Endothelial cell of umbilical vein (primary cell): ENCODE results near the gene NSD2.

Experiments used
- EZH2 ChIP-seq: IDR thresholded peaks from 2 replicates; pipeline ENCODE4 v1.6.1; 2012; ENCODE audit warnings: borderline replicate concordance, low read depth, mild to moderate bottlenecking, moderate library complexity, low read length, inconsistent platforms; ENCODE audit not compliant: severe bottlenecking
- FOS ChIP-seq: IDR thresholded peaks from 2 replicates; pipeline ENCODE4 v1.6.1; 2011; ENCODE audit warnings: mild to moderate bottlenecking, low read length, moderate library complexity, borderline replicate concordance; ENCODE audit not compliant: insufficient read depth
- JUN ChIP-seq: IDR thresholded peaks from 2 replicates; pipeline ENCODE4 v1.6.1; 2011; ENCODE audit warnings: borderline replicate concordance, low read depth; ENCODE audit not compliant: insufficient read length, insufficient read depth
- POLR2A ChIP-seq: IDR thresholded peaks from 2 replicates; pipeline ENCODE4 v1.6.1; 2012; ENCODE audit warnings: low read depth, mild to moderate bottlenecking, control low read depth, low read length
- POLR2AphosphoS5 ChIP-seq: IDR thresholded peaks from 2 replicates; pipeline ENCODE4 v1.6.1; 2012; ENCODE audit warnings: low read depth, mild to moderate bottlenecking, control low read depth, low read length, moderate library complexity; ENCODE audit not compliant: insufficient read depth
- TF ChIP-seq, protein P1 (sequence below), 2 donors: IDR thresholded peaks; 1 replicate in 1 of 2; 2 replicates in 1 of 2; pipeline ENCODE4 v1.5.1; 2011; ENCODE audit warnings: low read length in 2 of 2, mild to moderate bottlenecking in 2 of 2, moderate library complexity in 2 of 2, control low read depth in 1 of 2, inconsistent platforms in 1 of 2, low read depth in 1 of 2; ENCODE audit not compliant: insufficient read depth in 1 of 2; ENCODE audit errors: extremely low read depth in 1 of 2
- TF ChIP-seq, protein P2 (sequence below): IDR thresholded peaks from 2 replicates; pipeline ENCODE4 v1.6.1; 2011; ENCODE audit not compliant: insufficient read depth, insufficient read length

DNA sequence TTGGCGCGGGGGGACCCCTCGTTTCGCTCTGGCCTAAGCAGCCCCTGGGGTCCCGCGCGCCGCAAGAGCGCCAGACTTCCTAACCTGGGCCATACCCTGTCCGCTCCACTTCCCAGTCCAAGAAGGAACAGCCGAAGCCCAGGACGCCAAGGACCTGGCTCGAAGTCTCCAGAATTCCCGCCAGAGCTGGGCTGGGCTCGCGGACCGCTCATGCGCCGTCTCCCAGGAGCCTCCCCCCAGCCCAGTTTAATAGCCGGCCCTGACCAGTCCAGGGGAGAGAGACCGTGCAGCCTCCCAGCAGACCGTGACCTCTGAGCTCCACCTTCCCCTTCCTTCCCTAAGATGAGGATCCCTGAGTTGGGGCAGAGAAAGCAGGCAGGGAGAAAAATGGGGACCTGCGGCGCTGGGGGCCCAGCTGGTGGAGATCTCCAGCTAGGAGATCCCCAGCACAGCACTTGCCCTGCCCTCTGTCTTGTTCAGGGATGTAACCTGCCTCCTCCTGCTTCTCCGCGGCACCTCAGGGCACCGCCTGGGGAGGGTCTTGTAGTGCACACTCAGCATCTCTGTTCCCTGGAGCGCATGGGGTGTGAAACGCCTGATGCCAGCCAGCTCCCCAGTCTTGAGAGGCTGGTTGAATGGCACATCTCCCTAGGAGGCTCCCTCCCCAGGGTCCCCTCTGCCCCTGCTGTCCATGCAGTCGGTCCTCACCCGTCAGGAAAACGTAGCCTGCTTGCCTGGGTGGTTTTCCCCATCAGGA lies 14.1 kb upstream of the NSD2 start:
- TF ChIP-seq, protein P1, sequence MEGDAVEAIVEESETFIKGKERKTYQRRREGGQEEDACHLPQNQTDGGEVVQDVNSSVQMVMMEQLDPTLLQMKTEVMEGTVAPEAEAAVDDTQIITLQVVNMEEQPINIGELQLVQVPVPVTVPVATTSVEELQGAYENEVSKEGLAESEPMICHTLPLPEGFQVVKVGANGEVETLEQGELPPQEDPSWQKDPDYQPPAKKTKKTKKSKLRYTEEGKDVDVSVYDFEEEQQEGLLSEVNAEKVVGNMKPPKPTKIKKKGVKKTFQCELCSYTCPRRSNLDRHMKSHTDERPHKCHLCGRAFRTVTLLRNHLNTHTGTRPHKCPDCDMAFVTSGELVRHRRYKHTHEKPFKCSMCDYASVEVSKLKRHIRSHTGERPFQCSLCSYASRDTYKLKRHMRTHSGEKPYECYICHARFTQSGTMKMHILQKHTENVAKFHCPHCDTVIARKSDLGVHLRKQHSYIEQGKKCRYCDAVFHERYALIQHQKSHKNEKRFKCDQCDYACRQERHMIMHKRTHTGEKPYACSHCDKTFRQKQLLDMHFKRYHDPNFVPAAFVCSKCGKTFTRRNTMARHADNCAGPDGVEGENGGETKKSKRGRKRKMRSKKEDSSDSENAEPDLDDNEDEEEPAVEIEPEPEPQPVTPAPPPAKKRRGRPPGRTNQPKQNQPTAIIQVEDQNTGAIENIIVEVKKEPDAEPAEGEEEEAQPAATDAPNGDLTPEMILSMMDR (IDR thresholded peaks at IDR 0.05; ENCODE audit: extremely low read depth in 1 of 2, insufficient read depth in 1 of 2, low read depth in 1 of 2, low read length in 2 of 2): no peak
- TF ChIP-seq POLR2A (no peak), EZH2 (no peak), POLR2AphosphoS5 (no peak), JUN (no peak), FOS (no peak)
- TF ChIP-seq, protein P2, sequence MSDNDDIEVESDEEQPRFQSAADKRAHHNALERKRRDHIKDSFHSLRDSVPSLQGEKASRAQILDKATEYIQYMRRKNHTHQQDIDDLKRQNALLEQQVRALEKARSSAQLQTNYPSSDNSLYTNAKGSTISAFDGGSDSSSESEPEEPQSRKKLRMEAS: no peak
